ENCODE measurements around the gene ANXA10. TPM values are rescaled to one million over a fixed set of nuclear protein-coding genes. Genes with fewer than 3 reads are reported as not detected.

ANXA10 gene
- polyA plus RNA-seq, 1 of the 3 experiments (the other 2 are of a cell fraction): 0.23 TPM

DNA sequence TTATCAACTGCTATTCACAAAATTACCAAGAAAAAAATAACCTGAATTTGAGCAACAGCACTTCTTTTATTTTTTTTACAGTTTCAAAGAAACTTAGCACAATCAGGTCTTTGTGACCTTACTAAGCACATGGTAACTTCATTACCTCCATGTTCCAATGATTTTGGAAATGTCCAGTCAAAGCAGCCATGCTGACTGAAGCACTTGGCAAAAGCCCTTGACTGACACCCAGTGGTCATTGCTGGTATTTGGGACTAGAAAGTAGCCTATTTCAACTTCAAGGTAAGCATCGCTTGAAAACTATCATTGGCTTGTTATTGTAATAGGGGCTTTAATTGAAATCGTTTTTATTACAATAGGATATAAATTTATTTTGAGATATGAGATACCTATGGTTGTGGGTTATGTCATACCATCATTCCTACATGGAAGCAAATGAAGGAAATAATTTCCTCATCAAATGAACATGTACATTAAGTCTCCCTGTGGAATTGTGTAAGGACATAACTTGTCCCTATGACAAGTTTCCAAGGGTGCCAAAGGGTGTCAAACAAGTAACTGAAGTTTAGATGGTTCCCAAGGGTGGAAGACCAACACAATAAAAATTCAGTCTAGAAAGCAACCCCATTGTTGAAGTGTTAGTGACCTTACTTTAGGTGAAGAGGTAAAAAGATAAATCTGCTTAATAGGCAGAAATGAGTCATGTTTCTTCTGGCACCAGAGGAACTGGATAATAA lies 15.2 kb upstream of the ANXA10 start:
- H2AFZ ChIP-seq (ENCODE audit: low read depth): no peak overlapping the region
- no peak overlapping the region for H3K27ac ChIP-seq (ENCODE audit: low read depth in 2 of 2, low read length in 1 of 2)
- no peaks in the 10 kb centered on the region for H3F3A ChIP-seq (replicated peaks; ENCODE audit: insufficient read depth)
- H3K4me3 ChIP-seq (ENCODE audit: low read depth in 2 of 2, low read length in 1 of 2): no peak overlapping the region
- H4K20me1 ChIP-seq (ENCODE audit: insufficient read depth): no peaks in the 10 kb centered on the region
- no peak overlapping the region for H3K4me2 ChIP-seq
- no peaks in the 10 kb centered on the region for H3K36me3 ChIP-seq (replicated peaks in 1 of 2; ENCODE audit: control insufficient read depth in 1 of 2, insufficient read depth in 2 of 2, low read length in 1 of 2)
- no peak overlapping the region for H3K9ac ChIP-seq
- H3K9me2 ChIP-seq: no peaks in the 10 kb centered on the region
- 11% methylated on average over 2 of the region's 2 CpGs for WGBS (ENCODE audit: low lambda C conversion rate)
- no peaks in the 10 kb centered on the region for H3K79me2 ChIP-seq (ENCODE audit: insufficient read depth)
- no peaks in the 10 kb centered on the region for H3K9me3 ChIP-seq
- peak; percentile 37 for DNase-seq
- no peaks in the 10 kb centered on the region for H3K4me1 ChIP-seq (ENCODE audit: control insufficient read depth in 1 of 2, insufficient read depth in 2 of 2, low read depth in 1 of 2, low read length in 1 of 2)
- ChIA-PET CTCF (interaction anchor here (0.9 kb wide), 1 partner anchor 66 kb away, joined by 3 read pairs; no protein-coding TSS in a partner anchor), POLR2A (no interaction called here)
- TF ChIP-seq SMC3 (IDR thresholded peaks at IDR 0.05; ENCODE audit: low read depth, low read length) (peak; percentile 81), CTCF (IDR thresholded peaks at IDR 0.05) (peak; percentile 97), EZH2phosphoT487 (IDR thresholded peaks at IDR 0.05; ENCODE audit: borderline replicate concordance, low read depth) (no peak), RAD21 (IDR thresholded peaks at IDR 0.05; ENCODE audit: low read length) (peak; percentile 92)
- no peaks in the 10 kb centered on the region for H3K27me3 ChIP-seq (ENCODE audit: insufficient read depth)

GRCh38 chr4:168077726-168078239 lies 14.6 kb upstream of the ANXA10 start:
- H3K27ac ChIP-seq (ENCODE audit: low read depth in 2 of 2, low read length in 1 of 2): no peak overlapping the region
- no peak overlapping the region for H3K4me3 ChIP-seq (ENCODE audit: low read depth in 2 of 2, low read length in 1 of 2)
- POLR2A ChIA-PET: no interaction called here
- CTCF ChIA-PET: no interaction called here
- no peaks in the 10 kb centered on the region for H3K4me1 ChIP-seq (ENCODE audit: control insufficient read depth in 1 of 2, insufficient read depth in 2 of 2, low read depth in 1 of 2, low read length in 1 of 2)
- no peak for DNase-seq
- no peak for TF ChIP-seq SIN3A (IDR thresholded peaks at IDR 0.05; ENCODE audit: borderline replicate concordance, low read depth, low read length)
- no peak for TF ChIP-seq FOXJ3 (CRISPR knock-in tag; IDR thresholded peaks at IDR 0.05)
- TF ChIP-seq TEAD4 (IDR thresholded peaks at IDR 0.05; ENCODE audit: borderline replicate concordance, insufficient read depth): no peak
- no peak for TF ChIP-seq RXRA (IDR thresholded peaks at IDR 0.05; ENCODE audit: borderline replicate concordance, low read depth)
- TF ChIP-seq GATA2 (CRISPR knock-in tag; IDR thresholded peaks at IDR 0.05): no peak
- no peak for TF ChIP-seq CHD2 (IDR thresholded peaks at IDR 0.05; ENCODE audit: low read length, partially characterized antibody)
- TF ChIP-seq POLR2AphosphoS5 (IDR thresholded peaks at IDR 0.05; ENCODE audit: low read depth, low read length): no peak
- TF ChIP-seq, protein P1, sequence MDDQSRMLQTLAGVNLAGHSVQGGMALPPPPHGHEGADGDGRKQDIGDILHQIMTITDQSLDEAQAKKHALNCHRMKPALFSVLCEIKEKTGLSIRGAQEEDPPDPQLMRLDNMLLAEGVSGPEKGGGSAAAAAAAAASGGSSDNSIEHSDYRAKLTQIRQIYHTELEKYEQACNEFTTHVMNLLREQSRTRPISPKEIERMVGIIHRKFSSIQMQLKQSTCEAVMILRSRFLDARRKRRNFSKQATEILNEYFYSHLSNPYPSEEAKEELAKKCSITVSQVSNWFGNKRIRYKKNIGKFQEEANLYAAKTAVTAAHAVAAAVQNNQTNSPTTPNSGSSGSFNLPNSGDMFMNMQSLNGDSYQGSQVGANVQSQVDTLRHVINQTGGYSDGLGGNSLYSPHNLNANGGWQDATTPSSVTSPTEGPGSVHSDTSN (IDR thresholded peaks at IDR 0.05): no peak
- H3K36me3 ChIP-seq (replicated peaks in 1 of 2; ENCODE audit: control insufficient read depth in 1 of 2, insufficient read depth in 2 of 2, low read length in 1 of 2): no peaks in the 10 kb centered on the region
- no peak overlapping the region for H3K9ac ChIP-seq
- H3K9me3 ChIP-seq: no peaks in the 10 kb centered on the region
- 64% methylated on average over 5 of the region's 5 CpGs for WGBS (ENCODE audit: low lambda C conversion rate)
- H4K20me1 ChIP-seq (ENCODE audit: insufficient read depth): no peaks in the 10 kb centered on the region
- H3K4me2 ChIP-seq: no peak overlapping the region
- H3K9me2 ChIP-seq: no peaks in the 10 kb centered on the region
- no peaks in the 10 kb centered on the region for H3F3A ChIP-seq (replicated peaks; ENCODE audit: insufficient read depth)
- H3K79me2 ChIP-seq (ENCODE audit: insufficient read depth): no peaks in the 10 kb centered on the region
- H2AFZ ChIP-seq (ENCODE audit: low read depth): no peak overlapping the region
- no peaks in the 10 kb centered on the region for H3K27me3 ChIP-seq (ENCODE audit: insufficient read depth)
